Natural killer cell (primary cell): Measurements from ENCODE around the gene ZMAT5. TPM values are rescaled to one million over a fixed set of nuclear protein-coding genes. Genes with fewer than 3 reads are reported as not detected.

Experiments
- ATAC-seq, 3 donors: fragments of 150-1000 bp in 2 of 3; fragments of 200-7000 bp in 1 of 3; cut with Tn5 transposase; 1 replicate in 1 of 3; 2 replicates in 2 of 3; pipeline ENCODE4 v1.10.0; 2021; ENCODE audit warnings: mild to moderate bottlenecking in 2 of 3, moderate library complexity in 2 of 3
- DNase-seq, 2 donors: peaks; one replicate each; pipeline versions ENCODE4 v3.0.0 to v3.0.0-alpha.2; 2013 to 2021; ENCODE audit warnings: mixed read lengths in 1 of 2
- H3K27ac ChIP-seq: one replicate; pipeline ENCODE4 v1.5.1; 2013; ENCODE audit warnings: mild to moderate bottlenecking, low read length
- H3K27me3 ChIP-seq: one replicate; pipeline ENCODE4 v1.6.1; 2013; ENCODE audit warnings: low read length; ENCODE audit not compliant: control insufficient read depth, insufficient read depth
- H3K36me3 ChIP-seq: one replicate; pipeline ENCODE4 v1.6.1; 2013; ENCODE audit warnings: low read length; ENCODE audit not compliant: control insufficient read depth, insufficient read depth
- H3K4me1 ChIP-seq: one replicate; pipeline ENCODE4 v1.6.1; 2013; ENCODE audit warnings: low read length; ENCODE audit not compliant: control insufficient read depth, insufficient read depth
- H3K4me3 ChIP-seq: one replicate; pipeline ENCODE4 v1.5.1; 2013; ENCODE audit warnings: low read length
- H3K9me3 ChIP-seq: one replicate; pipeline ENCODE4 v1.6.1; 2013; ENCODE audit warnings: low read length; ENCODE audit not compliant: control insufficient read depth, insufficient read depth
- H3K27ac Mint-ChIP-seq, 2 donors: one replicate each; pipeline ENCODE4 v1.8.0; 2022; ENCODE audit warnings: mild to moderate bottlenecking in 2 of 2, mixed read lengths in 2 of 2, moderate library complexity in 1 of 2
- H3K27me3 Mint-ChIP-seq, 2 donors: one replicate each; pipeline ENCODE4 v1.8.0; 2022; ENCODE audit warnings: low read depth in 2 of 2, mixed read lengths in 2 of 2
- H3K36me3 Mint-ChIP-seq: one replicate; pipeline ENCODE4 v1.8.0; 2022; ENCODE audit warnings: mixed read lengths
- H3K4me1 Mint-ChIP-seq, 2 donors: one replicate each; pipeline ENCODE4 v1.8.0; 2022; ENCODE audit warnings: mixed read lengths in 2 of 2
- H3K4me3 Mint-ChIP-seq: one replicate; pipeline ENCODE4 v1.8.0; 2022; ENCODE audit warnings: mild to moderate bottlenecking, moderate library complexity, mixed read lengths
- H3K9me3 Mint-ChIP-seq, 2 donors: one replicate each; pipeline ENCODE4 v1.8.0; 2022; ENCODE audit warnings: mixed read lengths in 2 of 2
- WGBS: methylation state at CpG from one replicate; pipeline ENCODE4 v1.1.7; 2013; ENCODE audit warnings: missing lambda C conversion rate; ENCODE audit not compliant: insufficient coverage; 5-methylcytosine and 5-hydroxymethylcytosine counted together
- intact Hi-C: fragments of 100-400 bp; cut with micrococcal nuclease; formaldehyde crosslinking; loops from one replicate; pipeline ENCODE4 v1.14.2; 2022
- total RNA-seq, 4 donors: library from RNA; stranded (reverse); fragments of 120-200 nt in 1 of 4; gene quantifications; one replicate each; pipeline versions ENCODE4 v1.2.3 to v1.2.4, GENCODE V29; 2013 to 2022
- TF ChIP-seq, protein P1 (sequence below): fragments of 200-600 bp; IDR thresholded peaks from one replicate; pipeline ENCODE4 v1.8.0; 2022; ENCODE audit warnings: antibody characterized with exemption

The ZMAT5 gene
- total RNA-seq, 3 donors from 2014 or later (not counting 1 experiment from before 2014, with no cell fraction given), result 15.9 to 20.0 (median 16.0) TPM

DNA sequence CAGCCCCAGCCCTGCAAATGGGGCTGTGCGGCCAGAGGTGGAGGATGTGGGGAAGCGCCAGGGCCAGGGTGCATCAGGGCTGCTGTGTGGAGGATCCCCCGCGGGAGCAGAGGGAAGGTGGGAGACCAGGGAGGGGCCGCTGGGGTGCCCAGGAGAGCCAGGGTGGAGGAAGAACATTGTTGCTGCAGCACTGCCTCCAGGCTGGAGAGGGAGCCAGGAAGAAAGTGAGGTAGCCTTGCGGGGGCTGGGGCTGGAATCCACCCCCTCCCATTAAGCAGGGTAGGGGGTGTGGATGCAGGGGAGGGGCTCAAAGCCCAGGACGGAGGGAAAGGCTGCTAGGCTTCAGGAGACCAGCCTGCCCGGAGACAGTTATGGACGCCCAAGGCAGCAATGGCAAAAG, 32.0 kb downstream of the ZMAT5 start:
- intact Hi-C loops, result no loop called here
- Mint-ChIP-seq H3K27me3 (no peaks in the 10 kb centered on the region), H3K36me3 (no peaks in the 10 kb centered on the region), H3K4me3 (no peak overlapping the region), H3K9me3 (no peaks in the 10 kb centered on the region), H3K4me1 (no peaks in the 10 kb centered on the region), H3K27ac (no peak overlapping the region)
- Histone ChIP-seq H3K36me3 (peaks cover 21% of the 10 kb centered on the region), H3K4me3 (no peak overlapping the region), H3K27ac (no peak overlapping the region), H3K4me1 (no peaks in the 10 kb centered on the region), H3K9me3 (no peaks in the 10 kb centered on the region), H3K27me3 (no peaks in the 10 kb centered on the region)
- ATAC-seq, result no peak
- 80% methylated on average over 7 of the region's 9 CpGs for WGBS
- TF ChIP-seq, protein P1, sequence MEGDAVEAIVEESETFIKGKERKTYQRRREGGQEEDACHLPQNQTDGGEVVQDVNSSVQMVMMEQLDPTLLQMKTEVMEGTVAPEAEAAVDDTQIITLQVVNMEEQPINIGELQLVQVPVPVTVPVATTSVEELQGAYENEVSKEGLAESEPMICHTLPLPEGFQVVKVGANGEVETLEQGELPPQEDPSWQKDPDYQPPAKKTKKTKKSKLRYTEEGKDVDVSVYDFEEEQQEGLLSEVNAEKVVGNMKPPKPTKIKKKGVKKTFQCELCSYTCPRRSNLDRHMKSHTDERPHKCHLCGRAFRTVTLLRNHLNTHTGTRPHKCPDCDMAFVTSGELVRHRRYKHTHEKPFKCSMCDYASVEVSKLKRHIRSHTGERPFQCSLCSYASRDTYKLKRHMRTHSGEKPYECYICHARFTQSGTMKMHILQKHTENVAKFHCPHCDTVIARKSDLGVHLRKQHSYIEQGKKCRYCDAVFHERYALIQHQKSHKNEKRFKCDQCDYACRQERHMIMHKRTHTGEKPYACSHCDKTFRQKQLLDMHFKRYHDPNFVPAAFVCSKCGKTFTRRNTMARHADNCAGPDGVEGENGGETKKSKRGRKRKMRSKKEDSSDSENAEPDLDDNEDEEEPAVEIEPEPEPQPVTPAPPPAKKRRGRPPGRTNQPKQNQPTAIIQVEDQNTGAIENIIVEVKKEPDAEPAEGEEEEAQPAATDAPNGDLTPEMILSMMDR, result no peak
- no peak for DNase-seq

DNA sequence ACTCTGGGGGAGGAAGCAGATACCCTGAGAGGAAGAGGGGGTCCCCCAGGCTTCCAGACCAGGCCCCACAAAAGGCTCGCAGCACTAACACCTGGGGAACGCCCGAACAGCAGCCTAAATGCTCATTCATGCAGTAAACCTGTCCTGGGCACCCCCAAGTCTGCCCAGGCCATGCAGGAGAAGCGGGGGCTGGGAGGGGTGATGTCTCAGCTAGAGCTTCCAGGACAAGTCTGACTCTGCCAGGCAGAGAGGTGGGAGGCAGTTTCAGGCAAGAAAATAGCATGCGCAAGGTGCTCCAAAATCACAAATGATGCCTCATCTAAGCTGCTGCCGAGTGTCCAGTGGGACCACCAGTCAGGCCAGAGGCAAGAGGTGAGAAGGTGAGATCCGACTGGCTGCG, 32.4 kb downstream of the ZMAT5 start:
- DNase-seq, result no peak
- Mint-ChIP-seq H3K4me3 (no peak overlapping the region), H3K27ac (no peak overlapping the region), H3K27me3 (no peaks in the 10 kb centered on the region), H3K4me1 (no peaks in the 10 kb centered on the region), H3K9me3 (no peaks in the 10 kb centered on the region), H3K36me3 (no peaks in the 10 kb centered on the region)
- H3K4me3 ChIP-seq, result no peak overlapping the region
- no peak overlapping the region for H3K27ac ChIP-seq
- TF ChIP-seq, protein P1, result no peak
- WGBS, result 80% methylated on average over 8 of the region's 8 CpGs
- no peaks in the 10 kb centered on the region for H3K9me3 ChIP-seq
- no peak for ATAC-seq
- H3K4me1 ChIP-seq, result no peaks in the 10 kb centered on the region
- H3K36me3 ChIP-seq, result peaks cover 19% of the 10 kb centered on the region
- intact Hi-C loops, result no loop called here
- no peaks in the 10 kb centered on the region for H3K27me3 ChIP-seq

- no peaks in the 10 kb centered on the region for H3K4me1 ChIP-seq
- no peaks in the 10 kb centered on the region for H3K4me1 Mint-ChIP-seq
- no peaks in the 10 kb centered on the region for H3K9me3 ChIP-seq
- ATAC-seq (no peak), DNase-seq (no peak)
- no peaks in the 10 kb centered on the region for H3K27me3 Mint-ChIP-seq
- no peaks in the 10 kb centered on the region for H3K36me3 Mint-ChIP-seq
- H3K36me3 ChIP-seq, result peaks cover 14% of the 10 kb centered on the region
- no peak overlapping the region for H3K27ac Mint-ChIP-seq
- no peaks in the 10 kb centered on the region for H3K9me3 Mint-ChIP-seq
- TF ChIP-seq, protein P1, result no peak
- H3K27me3 ChIP-seq, result no peaks in the 10 kb centered on the region
- 44% methylated on average over 19 of the region's 19 CpGs for WGBS
- no peak overlapping the region for H3K4me3 ChIP-seq
- no peak overlapping the region for H3K27ac ChIP-seq
- H3K4me3 Mint-ChIP-seq, result no peak overlapping the region
- intact Hi-C loops, result no loop called here
Measured at GRCh38 chr22:29733362-29734201, 33.2 kb downstream of the ZMAT5 start.

DNA sequence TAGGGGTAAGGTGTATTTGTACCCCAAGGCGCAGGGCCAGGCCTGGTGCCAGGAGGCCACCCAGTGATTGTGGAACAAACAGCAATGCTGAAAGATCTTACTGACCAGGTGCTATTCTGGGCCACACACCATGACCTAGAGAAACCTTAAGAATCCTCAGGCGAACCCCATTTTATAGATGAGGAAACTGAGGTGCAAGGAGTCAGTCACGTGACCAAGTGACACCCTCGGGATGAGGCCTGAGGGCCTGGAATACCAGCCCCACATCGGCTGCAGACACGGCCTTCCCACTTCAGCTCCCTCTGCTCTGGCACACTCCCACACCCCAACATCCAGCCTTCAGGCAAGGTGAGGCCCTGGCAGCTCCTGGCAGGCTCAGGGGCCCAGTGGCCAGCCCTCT, 33.9 kb downstream of the ZMAT5 start:
- Mint-ChIP-seq H3K27me3 (no peaks in the 10 kb centered on the region), H3K27ac (no peak overlapping the region), H3K9me3 (no peaks in the 10 kb centered on the region), H3K4me3 (no peak overlapping the region), H3K36me3 (no peaks in the 10 kb centered on the region), H3K4me1 (no peaks in the 10 kb centered on the region)
- DNase-seq, result no peak
- TF ChIP-seq, protein P1, result no peak
- H3K4me1 ChIP-seq, result no peaks in the 10 kb centered on the region
- H3K4me3 ChIP-seq, result no peak overlapping the region
- no peaks in the 10 kb centered on the region for H3K27me3 ChIP-seq
- intact Hi-C loops, result no loop called here
- H3K27ac ChIP-seq, result no peak overlapping the region
- 89% methylated on average over 6 of the region's 6 CpGs for WGBS
- H3K36me3 ChIP-seq, result peaks cover 9% of the 10 kb centered on the region
- ATAC-seq, result no peak
- no peaks in the 10 kb centered on the region for H3K9me3 ChIP-seq
